Measurements from ENCODE around the gene DRC1. TPM values are rescaled to one million over a fixed set of nuclear protein-coding genes. Genes with fewer than 3 reads are reported as not detected.
"Not testable (repeated sequence)": the region's sequence is repeated elsewhere in the genome, so short reads cannot be mapped to it uniquely, and the experiment has no call there.

DRC1 gene
- total RNA-seq, 1 donor from 2014 or later = 0.30 TPM

GRCh38 chr2:26457695-26458364 lies 56.1 kb downstream of the DRC1 start:
- DNase-seq (ENCODE audit: missing footprints) (no peak), ATAC-seq (no peak)
- intact Hi-C loops (cut with DNase I) = no loop called here

- DNase-seq (ENCODE audit: missing footprints) (no peak), ATAC-seq (no peak)
- intact Hi-C loops (cut with DNase I) = no loop called here
Observed at GRCh38 chr2:26458365-26459042, 56.8 kb downstream of the DRC1 start.

- ATAC-seq (no peak), DNase-seq (ENCODE audit: missing footprints) (no peak)
- intact Hi-C loops (cut with DNase I) = no loop called here
Observed at GRCh38 chr2:26459991-26460612, 58.4 kb downstream of the DRC1 start.

- ATAC-seq (no peak), DNase-seq (ENCODE audit: missing footprints) (peak; percentile 65)
- intact Hi-C loops (cut with DNase I) = no loop called here
Observed at GRCh38 chr2:26460613-26461031, 58.9 kb downstream of the DRC1 start.

- intact Hi-C loops (cut with DNase I) = no loop called here
Observed at GRCh38 chr2:26461601-26462023, 59.9 kb downstream of the DRC1 start.

GRCh38 chr2:26462100-26462499 lies 60.4 kb downstream of the DRC1 start:
- ATAC-seq = no peak
- intact Hi-C loops (cut with DNase I) = no loop called here

More at GRCh38 chr2:26461601-26462023, 59.9 kb downstream of the DRC1 start:
- no peak for ATAC-seq
- peak; percentile 45 for DNase-seq (ENCODE audit: missing footprints)

GRCh38 chr2:26462511-26463243 lies 61.0 kb downstream of the DRC1 start:
- ATAC-seq (no peak), DNase-seq (ENCODE audit: missing footprints) (peak; percentile 59)
- intact Hi-C loops (cut with DNase I) = no loop called here

More at GRCh38 chr2:26462100-26462499, 60.4 kb downstream of the DRC1 start:
- DNase-seq (ENCODE audit: missing footprints) = peak; percentile 22

- ATAC-seq (no peak), DNase-seq (ENCODE audit: missing footprints) (peak; percentile 55)
- intact Hi-C loops (cut with DNase I) = no loop called here
Observed at GRCh38 chr2:26463244-26464192, 61.8 kb downstream of the DRC1 start.

GRCh38 chr2:26464390-26465265 lies 62.9 kb downstream of the DRC1 start:
- DNase-seq (ENCODE audit: missing footprints) (peak; percentile 40), ATAC-seq (no peak)
- intact Hi-C loops (cut with DNase I) = no loop called here

GRCh38 chr2:26465266-26465925 lies 63.7 kb downstream of the DRC1 start:
- DNase-seq (ENCODE audit: missing footprints) (peak; percentile 43), ATAC-seq (no peak)
- intact Hi-C loops (cut with DNase I) = no loop called here

GRCh38 chr2:26465981-26466471 lies 64.3 kb downstream of the DRC1 start:
- intact Hi-C loops (cut with DNase I) = no loop called here
- ATAC-seq = no peak

GRCh38 chr2:26466662-26467310 lies 65.1 kb downstream of the DRC1 start:
- DNase-seq (ENCODE audit: missing footprints) = peak; percentile 50
- no peak for ATAC-seq
- intact Hi-C loops (cut with DNase I) = no loop called here

More at GRCh38 chr2:26465981-26466471, 64.3 kb downstream of the DRC1 start:
- DNase-seq (ENCODE audit: missing footprints) = peak; percentile 64

GRCh38 chr2:26468544-26468943 lies 66.8 kb downstream of the DRC1 start:
- ATAC-seq; intact Hi-C loops (cut with DNase I); DNase-seq (ENCODE audit: missing footprints): not testable (repeated sequence)

- intact Hi-C loops (cut with DNase I) = no loop called here
- DNase-seq (ENCODE audit: missing footprints) (peak; percentile 89), ATAC-seq (no peak)
Observed at GRCh38 chr2:26469092-26469710, 67.5 kb downstream of the DRC1 start.

GRCh38 chr2:26469955-26470354 lies 68.2 kb downstream of the DRC1 start:
- intact Hi-C loops (cut with DNase I) = no loop called here
- DNase-seq (ENCODE audit: missing footprints) (no peak), ATAC-seq (no peak)

All from Right ventricle myocardium inferior (tissue), 1 donor.